H1 (cell line): ENCODE data around the gene NME7. TPM values are rescaled to one million over a fixed set of nuclear protein-coding genes. Genes with fewer than 3 reads are reported as not detected.

Experiments
- polyA plus RNA-seq, 7 experiments: library from polyadenylated mRNA; depleted of rRNA in 3 of 7; stranded (reverse) in 5 of 7; unstranded in 2 of 7; fragments of >200 nt in 5 of 7; fragments of 200-250 nt in 2 of 7; gene quantifications; 1 replicate in 5 of 7; 2 replicates in 1 of 7; 4 replicates in 1 of 7; pipeline versions ENCODE4 v1.2.1 to v1.2.3, GENCODE V29; 2011 to 2013; ENCODE audit warnings: missing spikeins in 2 of 7, mixed read lengths in 2 of 7
- total RNA-seq: library from RNA; stranded (reverse); fragmentation: NEBNext Ultra II Directional; extraction: Animal tissue kit (Norgen Biotek cat#: 25700); gene quantifications from 2 replicates; pipeline ENCODE4 v1.2.1, GENCODE V29; 2021
- TF ChIP-seq, protein P1 (sequence below): IDR thresholded peaks from 2 replicates; pipeline ENCODE4 v1.6.1; 2012; ENCODE audit warnings: low read length, inconsistent platforms

Gene NME7
- total and polyA plus RNA-seq, 2 of the 8 experiments (the other 6 are each of a cell fraction or from before 2014, with no cell fraction given), result 11.6 to 28.5 TPM

- TF ChIP-seq, protein P1, sequence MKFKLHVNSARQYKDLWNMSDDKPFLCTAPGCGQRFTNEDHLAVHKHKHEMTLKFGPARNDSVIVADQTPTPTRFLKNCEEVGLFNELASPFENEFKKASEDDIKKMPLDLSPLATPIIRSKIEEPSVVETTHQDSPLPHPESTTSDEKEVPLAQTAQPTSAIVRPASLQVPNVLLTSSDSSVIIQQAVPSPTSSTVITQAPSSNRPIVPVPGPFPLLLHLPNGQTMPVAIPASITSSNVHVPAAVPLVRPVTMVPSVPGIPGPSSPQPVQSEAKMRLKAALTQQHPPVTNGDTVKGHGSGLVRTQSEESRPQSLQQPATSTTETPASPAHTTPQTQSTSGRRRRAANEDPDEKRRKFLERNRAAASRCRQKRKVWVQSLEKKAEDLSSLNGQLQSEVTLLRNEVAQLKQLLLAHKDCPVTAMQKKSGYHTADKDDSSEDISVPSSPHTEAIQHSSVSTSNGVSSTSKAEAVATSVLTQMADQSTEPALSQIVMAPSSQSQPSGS, result no peak
Observed at GRCh38 chr1:169367096-169367685, 406 bp downstream of the NME7 start (continued).
